ENCODE data around the gene TNKS2. TPM values are rescaled to one million over a fixed set of nuclear protein-coding genes. Genes with fewer than 3 reads are reported as not detected.

TNKS2 gene
- total RNA-seq, 1 donor from 2014 or later, result 53.4 TPM

DNA sequence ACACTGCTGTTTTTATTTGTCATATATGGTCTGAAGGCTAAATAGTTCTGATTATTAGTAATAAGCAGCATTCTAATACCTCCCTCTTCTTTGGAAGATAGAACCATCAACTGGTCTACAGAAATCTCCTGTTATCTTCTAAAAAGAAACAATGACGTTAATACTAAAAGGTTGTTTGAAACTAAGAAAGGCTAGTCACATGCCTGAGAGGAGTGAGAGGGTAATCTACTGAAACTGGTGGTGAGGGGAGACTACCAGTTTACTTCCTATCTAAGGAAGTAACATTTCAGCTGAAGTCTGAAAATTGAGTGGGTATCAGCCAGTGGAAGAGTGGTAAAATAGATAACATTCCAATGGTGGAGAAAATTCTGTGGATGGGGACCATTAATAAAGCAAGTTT lies 62.7 kb downstream of the TNKS2 start:
- Histone ChIP-seq H3K4me2 (no peak overlapping the region), H3K27me3 (no peaks in the 10 kb centered on the region), H3K4me1 (no peaks in the 10 kb centered on the region), H3F3A (ENCODE audit: low read depth) (peaks cover 21% of the 10 kb centered on the region), H3K9me3 (ENCODE audit: low read depth) (no peaks in the 10 kb centered on the region), H3K36me3 (peaks cover 59% of the 10 kb centered on the region), H3K9ac (no peak overlapping the region), H4K20me1 (ENCODE audit: low read depth) (no peaks in the 10 kb centered on the region), H3K4me3 (no peak overlapping the region), H2AFZ (replicated peaks) (no peak overlapping the region), H3K79me2 (ENCODE audit: low read depth) (no peaks in the 10 kb centered on the region), H3K27ac (no peak overlapping the region)
- Mint-ChIP-seq H3K4me1 (no peaks in the 10 kb centered on the region), H3K9me3 (no peaks in the 10 kb centered on the region), H3K27me3 (ENCODE audit: insufficient read depth, low read depth) (no peaks in the 10 kb centered on the region), H3K4me3 (no peak overlapping the region), H3K27ac (no peak overlapping the region), H3K36me3 (peaks cover 36% of the 10 kb centered on the region)
- no peak for DNase-seq (ENCODE audit: low spot score)
- TF ChIP-seq EZH2phosphoT487 (IDR thresholded peaks at IDR 0.05), result no peak
- no peak for TF ChIP-seq EZH2 (IDR thresholded peaks at IDR 0.05)
- TF ChIP-seq, protein P1, sequence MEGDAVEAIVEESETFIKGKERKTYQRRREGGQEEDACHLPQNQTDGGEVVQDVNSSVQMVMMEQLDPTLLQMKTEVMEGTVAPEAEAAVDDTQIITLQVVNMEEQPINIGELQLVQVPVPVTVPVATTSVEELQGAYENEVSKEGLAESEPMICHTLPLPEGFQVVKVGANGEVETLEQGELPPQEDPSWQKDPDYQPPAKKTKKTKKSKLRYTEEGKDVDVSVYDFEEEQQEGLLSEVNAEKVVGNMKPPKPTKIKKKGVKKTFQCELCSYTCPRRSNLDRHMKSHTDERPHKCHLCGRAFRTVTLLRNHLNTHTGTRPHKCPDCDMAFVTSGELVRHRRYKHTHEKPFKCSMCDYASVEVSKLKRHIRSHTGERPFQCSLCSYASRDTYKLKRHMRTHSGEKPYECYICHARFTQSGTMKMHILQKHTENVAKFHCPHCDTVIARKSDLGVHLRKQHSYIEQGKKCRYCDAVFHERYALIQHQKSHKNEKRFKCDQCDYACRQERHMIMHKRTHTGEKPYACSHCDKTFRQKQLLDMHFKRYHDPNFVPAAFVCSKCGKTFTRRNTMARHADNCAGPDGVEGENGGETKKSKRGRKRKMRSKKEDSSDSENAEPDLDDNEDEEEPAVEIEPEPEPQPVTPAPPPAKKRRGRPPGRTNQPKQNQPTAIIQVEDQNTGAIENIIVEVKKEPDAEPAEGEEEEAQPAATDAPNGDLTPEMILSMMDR (IDR thresholded peaks at IDR 0.05), result no peak

DNA sequence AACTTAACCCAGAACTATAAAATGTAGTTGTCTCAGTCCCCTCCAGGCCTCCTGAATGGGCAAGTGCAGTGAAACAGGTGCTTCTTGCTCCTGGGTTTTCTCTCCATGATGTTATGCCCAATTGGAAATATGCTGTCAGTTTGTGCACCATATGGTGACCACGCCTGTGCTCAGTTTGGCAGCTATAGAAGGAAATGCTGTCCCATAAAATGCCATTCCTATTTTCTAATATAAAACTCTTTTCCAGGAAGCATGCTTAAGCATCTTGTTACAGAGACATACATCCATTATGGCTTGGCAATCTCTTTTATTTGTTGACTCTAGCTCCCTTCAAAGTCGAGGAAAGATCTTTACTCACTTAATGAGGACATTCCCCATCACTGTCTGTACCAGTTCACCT lies 65.9 kb downstream of the TNKS2 start:
- no peaks in the 10 kb centered on the region for H3K9me3 ChIP-seq (ENCODE audit: low read depth)
- H3K4me3 ChIP-seq, result no peak overlapping the region
- no peak overlapping the region for H3K9ac ChIP-seq
- H3K36me3 ChIP-seq, result peaks cover 33% of the 10 kb centered on the region
- H3K4me1 Mint-ChIP-seq, result peaks cover 12% of the 10 kb centered on the region
- no peaks in the 10 kb centered on the region for H3K27me3 Mint-ChIP-seq (ENCODE audit: insufficient read depth, low read depth)
- TF ChIP-seq EZH2phosphoT487 (IDR thresholded peaks at IDR 0.05) (no peak), EZH2 (IDR thresholded peaks at IDR 0.05) (no peak)
- TF ChIP-seq, protein P1 (IDR thresholded peaks at IDR 0.05), result no peak
- no peak overlapping the region for H3K27ac Mint-ChIP-seq
- no peak overlapping the region for H2AFZ ChIP-seq (replicated peaks)
- DNase-seq (ENCODE audit: low spot score), result no peak
- H3K4me1 ChIP-seq, result no peaks in the 10 kb centered on the region
- H3K79me2 ChIP-seq (ENCODE audit: low read depth), result no peaks in the 10 kb centered on the region
- H3K4me3 Mint-ChIP-seq, result no peak overlapping the region
- H3K27ac ChIP-seq, result no peak overlapping the region
- H3K9me3 Mint-ChIP-seq, result no peaks in the 10 kb centered on the region
- H4K20me1 ChIP-seq (ENCODE audit: low read depth), result no peaks in the 10 kb centered on the region
- H3K36me3 Mint-ChIP-seq, result peaks cover 17% of the 10 kb centered on the region
- peaks cover 29% of the 10 kb centered on the region for H3F3A ChIP-seq (ENCODE audit: low read depth)
- no peaks in the 10 kb centered on the region for H3K27me3 ChIP-seq
- no peak overlapping the region for H3K4me2 ChIP-seq

DNA sequence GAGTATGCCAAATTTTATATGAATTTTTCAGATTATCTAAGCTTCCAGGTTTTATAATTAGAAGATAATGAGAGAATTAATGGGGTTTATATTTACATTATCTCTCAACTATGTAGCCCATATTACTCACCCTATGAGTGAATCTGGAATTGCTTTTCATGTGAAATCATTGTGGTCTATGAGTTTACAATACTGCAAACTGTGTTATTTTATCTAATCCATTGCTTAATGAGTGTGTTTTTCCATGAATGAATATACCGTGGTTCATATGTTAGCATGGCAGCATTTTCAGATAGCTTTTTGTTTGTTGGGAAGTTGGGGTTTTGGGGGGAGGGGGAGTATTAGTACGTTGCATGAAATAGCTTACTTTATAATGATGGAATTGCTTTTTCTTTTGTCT lies 66.5 kb downstream of the TNKS2 start:
- Histone ChIP-seq H3K36me3 (peaks cover 28% of the 10 kb centered on the region), H3K4me2 (no peak overlapping the region), H3K9ac (no peak overlapping the region), H3K4me1 (no peaks in the 10 kb centered on the region), H3K4me3 (no peak overlapping the region), H2AFZ (replicated peaks) (no peak overlapping the region), H3K27ac (no peak overlapping the region), H3F3A (ENCODE audit: low read depth) (peaks cover 36% of the 10 kb centered on the region), H4K20me1 (ENCODE audit: low read depth) (no peaks in the 10 kb centered on the region), H3K9me3 (ENCODE audit: low read depth) (no peaks in the 10 kb centered on the region), H3K27me3 (no peaks in the 10 kb centered on the region), H3K79me2 (ENCODE audit: low read depth) (no peaks in the 10 kb centered on the region)
- DNase-seq (ENCODE audit: low spot score), result no peak
- H3K4me1 Mint-ChIP-seq, result peaks cover 12% of the 10 kb centered on the region
- TF ChIP-seq EZH2 (IDR thresholded peaks at IDR 0.05), result no peak
- TF ChIP-seq, protein P1 (IDR thresholded peaks at IDR 0.05), result no peak
- no peak for TF ChIP-seq EZH2phosphoT487 (IDR thresholded peaks at IDR 0.05)
- no peaks in the 10 kb centered on the region for H3K9me3 Mint-ChIP-seq
- no peak overlapping the region for H3K4me3 Mint-ChIP-seq
- H3K36me3 Mint-ChIP-seq, result peaks cover 17% of the 10 kb centered on the region
- H3K27ac Mint-ChIP-seq, result no peak overlapping the region
- no peaks in the 10 kb centered on the region for H3K27me3 Mint-ChIP-seq (ENCODE audit: insufficient read depth, low read depth)

All from neural progenitor cell (in vitro differentiated cells).